GM21367 (cell line): ENCODE data around the gene CEP295NL.

Experiments
- ATAC-seq: cut with Tn5 transposase; IDR thresholded peaks from one replicate; pipeline ENCODE4 v1.9.1; 2021; ENCODE audit not compliant: unreplicated experiment

CEP295NL gene

GRCh38 chr17:78840780-78841611 lies 62.0 kb downstream of the CEP295NL start, which contains the start of gene USP36:
USP36 (minus strand) TSS chr17:78840814; CDS start chr17:78836363, 4,451 bp downstream.
- peak; percentile 80 for ATAC-seq
